Stimulated activated effector memory CD8-positive, alpha-beta T cell treated with anti-CD3 and anti-CD28 coated beads, Interleukin-12 subunit alpha, Interleukin-12 subunit beta, amount 100 ng/mL, for 72 hours (primary cell): ENCODE measurements around the gene MEX3A.
"Not testable (repeated sequence)": the region's sequence is repeated elsewhere in the genome, so short reads cannot be mapped to it uniquely, and the experiment has no call there.

Experiments used
- ATAC-seq: fragments of 150-1000 bp; cut with Tn5 transposase; 2 replicates; pipeline ENCODE4 v1.10.0; 2021
- DNase-seq, 2 donors: peaks; one replicate each; pipeline ENCODE4 v3.0.0; 2021 to 2022; ENCODE audit warnings: low spot score in 2 of 2
- H3K27ac Mint-ChIP-seq: one replicate; pipeline ENCODE4 v1.8.0; 2022; ENCODE audit warnings: mild to moderate bottlenecking, mixed read lengths
- H3K36me3 Mint-ChIP-seq: one replicate; pipeline ENCODE4 v1.8.0; 2022; ENCODE audit warnings: mild to moderate bottlenecking, mixed read lengths
- H3K4me1 Mint-ChIP-seq: one replicate; pipeline ENCODE4 v1.8.0; 2022; ENCODE audit warnings: mixed read lengths
- H3K4me3 Mint-ChIP-seq: one replicate; pipeline ENCODE4 v1.8.0; 2022; ENCODE audit warnings: mild to moderate bottlenecking, mixed read lengths
- H3K9me3 Mint-ChIP-seq: one replicate; pipeline ENCODE4 v1.8.0; 2022; ENCODE audit warnings: mixed read lengths

Gene MEX3A, protein sequence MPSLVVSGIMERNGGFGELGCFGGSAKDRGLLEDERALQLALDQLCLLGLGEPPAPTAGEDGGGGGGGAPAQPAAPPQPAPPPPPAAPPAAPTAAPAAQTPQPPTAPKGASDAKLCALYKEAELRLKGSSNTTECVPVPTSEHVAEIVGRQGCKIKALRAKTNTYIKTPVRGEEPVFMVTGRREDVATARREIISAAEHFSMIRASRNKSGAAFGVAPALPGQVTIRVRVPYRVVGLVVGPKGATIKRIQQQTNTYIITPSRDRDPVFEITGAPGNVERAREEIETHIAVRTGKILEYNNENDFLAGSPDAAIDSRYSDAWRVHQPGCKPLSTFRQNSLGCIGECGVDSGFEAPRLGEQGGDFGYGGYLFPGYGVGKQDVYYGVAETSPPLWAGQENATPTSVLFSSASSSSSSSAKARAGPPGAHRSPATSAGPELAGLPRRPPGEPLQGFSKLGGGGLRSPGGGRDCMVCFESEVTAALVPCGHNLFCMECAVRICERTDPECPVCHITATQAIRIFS

DNA sequence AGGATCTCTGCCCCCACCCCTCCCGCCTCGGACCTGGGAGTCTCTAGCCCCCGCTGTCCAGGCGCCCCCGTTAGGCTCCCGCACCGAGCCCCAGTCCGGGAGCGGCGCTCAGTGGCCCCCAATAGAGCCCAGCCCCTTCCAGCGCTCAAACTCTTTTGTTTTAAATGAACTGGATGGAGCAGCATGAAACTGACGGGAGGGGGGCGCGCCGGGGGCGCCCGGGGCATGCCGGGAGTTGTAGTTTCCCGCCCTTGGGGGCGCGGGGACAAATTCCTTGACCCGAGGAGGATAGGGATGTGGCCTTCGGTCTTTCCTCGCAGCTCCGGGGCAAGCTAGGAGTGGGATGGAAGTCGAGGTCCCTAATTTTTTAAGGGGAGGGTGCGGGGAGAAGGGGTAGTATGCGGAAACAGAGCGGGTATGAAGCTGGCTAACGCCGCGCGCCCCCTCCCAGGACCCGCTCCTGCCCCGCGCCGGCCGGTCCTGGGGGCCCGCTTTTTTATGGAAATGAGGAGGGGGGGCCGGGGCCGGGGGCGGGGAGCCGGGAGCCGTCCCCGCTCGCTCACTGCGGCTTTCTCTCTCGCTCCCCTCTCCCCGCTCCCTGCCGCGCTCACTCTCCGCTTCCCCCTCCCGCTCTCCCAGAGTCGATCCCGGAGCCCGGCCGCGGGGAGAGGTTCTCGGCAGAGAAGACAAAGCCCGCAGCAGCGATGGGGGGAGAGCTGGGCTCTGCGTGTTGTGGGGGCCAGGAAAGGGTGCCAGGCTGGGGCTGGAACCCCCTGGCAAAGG lies at the start of gene MEX3A:
MEX3A (minus strand) TSS at position 157 of the 783 bp plus-strand sequence. CDS start 467 bp downstream, outside the sequence.
- ATAC-seq = peak; percentile 86
- Mint-ChIP-seq H3K36me3 (no peaks in the 10 kb centered on the region), H3K4me3 (peak within 1 kb of the TSS; percentile 74), H3K9me3 (no peaks in the 10 kb centered on the region), H3K27ac (peak within 1 kb of the TSS; percentile 83), H3K4me1 (peaks cover 23% of the 10 kb centered on the region)
- peak; percentile 49 to 80 for DNase-seq

DNA sequence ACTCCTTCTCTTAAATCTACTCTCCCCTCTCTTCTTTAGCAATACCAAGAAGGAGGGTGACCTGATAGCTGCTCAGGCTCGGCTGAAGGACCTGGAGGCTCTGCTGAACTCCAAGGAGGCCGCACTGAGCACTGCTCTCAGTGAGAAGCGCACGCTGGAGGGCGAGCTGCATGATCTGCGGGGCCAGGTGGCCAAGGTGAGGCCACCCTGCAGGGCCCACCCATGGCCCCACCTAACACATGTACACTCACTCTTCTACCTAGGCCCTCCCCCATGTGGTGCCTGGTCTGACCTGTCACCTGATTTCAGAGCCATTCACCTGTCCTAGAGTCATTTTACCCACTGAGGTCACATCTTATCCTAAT lies 48.3 kb upstream of the MEX3A start:
- Mint-ChIP-seq H3K27ac (peak overlapping the region; percentile 83), H3K36me3 (peaks cover 97% of the 10 kb centered on the region), H3K4me3 (peak overlapping the region; percentile 70), H3K4me1 (peaks cover 48% of the 10 kb centered on the region), H3K9me3 (no peaks in the 10 kb centered on the region)
- no peak for ATAC-seq
- no peak for DNase-seq

DNA sequence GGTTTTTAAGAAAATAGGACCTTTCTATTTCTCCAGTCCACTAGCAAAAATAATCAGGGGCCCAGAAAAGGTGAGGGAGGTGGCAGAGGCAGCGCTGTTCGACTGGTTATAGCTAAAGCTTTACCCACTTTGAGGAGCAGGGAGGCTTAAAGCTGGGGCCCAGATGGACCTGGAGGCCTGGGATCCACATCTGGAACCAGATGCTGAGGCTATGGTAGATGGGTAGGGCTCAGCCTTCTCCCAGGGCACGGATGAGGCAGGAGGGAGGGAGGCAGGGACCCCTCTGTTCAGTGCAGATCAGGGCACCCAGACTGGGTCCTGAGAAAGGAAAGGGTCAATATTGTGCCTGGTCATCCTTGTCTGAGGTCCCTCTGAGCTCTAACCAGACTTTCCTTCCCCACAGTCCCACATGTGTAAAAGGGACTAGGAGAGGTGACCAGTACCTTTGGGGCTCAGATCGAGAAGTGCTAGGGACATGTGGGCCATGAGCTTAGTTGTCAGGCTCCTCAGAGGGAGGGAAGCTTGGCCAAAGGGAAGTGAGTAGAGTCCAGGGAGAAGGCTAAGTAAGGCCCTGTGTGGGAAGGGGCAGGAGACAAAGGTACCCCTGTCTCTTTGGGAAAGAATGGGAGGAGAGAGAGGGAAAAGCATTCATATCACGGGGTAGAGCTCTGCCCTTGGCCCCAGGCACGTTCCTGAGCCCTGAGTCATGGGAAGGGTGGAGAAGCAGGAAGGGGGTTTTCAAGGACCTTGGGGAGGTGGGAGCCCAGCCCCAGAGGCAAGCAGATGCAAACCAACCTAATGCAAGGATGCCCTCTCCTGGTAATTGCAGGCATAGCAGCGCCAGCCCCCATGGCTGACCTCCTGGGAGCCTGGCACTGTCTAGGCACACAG lies 47.7 kb upstream of the MEX3A start:
- peak; percentile 78 to 92 for DNase-seq
- peak; percentile 8 for ATAC-seq
- H3K4me1 Mint-ChIP-seq = peaks cover 54% of the 10 kb centered on the region
- H3K9me3 Mint-ChIP-seq = no peaks in the 10 kb centered on the region
- peaks cover 97% of the 10 kb centered on the region for H3K36me3 Mint-ChIP-seq
- peak overlapping the region; percentile 70 for H3K4me3 Mint-ChIP-seq
- peak overlapping the region; percentile 83 for H3K27ac Mint-ChIP-seq

DNA sequence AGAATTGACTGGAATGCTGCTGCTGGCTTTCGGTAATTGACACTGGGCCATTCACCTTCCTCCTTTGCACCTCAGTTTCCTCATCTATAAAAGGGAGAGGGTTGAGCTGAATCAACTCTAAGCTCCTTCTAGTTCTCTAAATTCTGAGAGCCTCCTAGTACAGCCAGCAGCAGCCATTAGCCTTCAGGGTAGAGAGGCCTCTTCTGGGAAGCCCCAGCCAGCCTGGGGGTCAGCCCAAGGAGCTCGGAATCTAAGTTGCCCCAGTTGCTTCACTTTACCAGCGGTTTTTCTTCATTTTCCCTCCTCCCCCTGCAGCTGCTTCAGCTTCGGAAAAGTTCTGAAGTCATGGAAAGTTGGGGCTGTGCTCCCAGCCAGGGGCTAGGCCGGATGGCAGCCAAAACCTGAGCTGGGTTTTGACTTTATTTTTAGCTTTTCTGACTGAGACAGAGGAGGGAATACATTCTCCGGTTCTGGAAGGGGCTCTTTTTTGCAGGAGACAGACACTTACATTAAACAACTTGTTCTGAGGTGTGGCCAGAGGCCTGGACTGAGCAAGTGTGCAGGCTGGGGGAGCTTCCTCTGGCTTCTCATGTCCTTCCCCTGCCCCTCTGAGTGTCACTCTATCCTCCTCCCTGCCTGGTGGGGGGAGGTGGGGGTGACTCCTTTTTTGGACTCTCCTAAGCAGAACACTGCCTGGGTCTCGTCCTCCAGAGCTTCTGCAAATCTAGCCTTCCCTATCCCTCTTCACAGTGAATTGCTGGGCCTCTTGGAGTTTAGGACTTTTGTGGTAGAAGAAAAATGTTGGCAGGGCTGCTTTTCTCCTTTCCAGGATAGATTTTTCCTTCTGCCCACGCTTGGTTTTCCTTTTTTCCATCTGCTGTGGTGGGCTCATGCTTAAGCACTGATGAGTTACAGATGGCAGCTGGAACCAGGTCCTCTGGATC lies 46.7 kb upstream of the MEX3A start:
- ATAC-seq (no peak), DNase-seq (no peak)
- H3K27ac Mint-ChIP-seq = peak overlapping the region; percentile 95
- H3K36me3 Mint-ChIP-seq = peaks cover 89% of the 10 kb centered on the region
- no peaks in the 10 kb centered on the region for H3K9me3 Mint-ChIP-seq
- peak overlapping the region; percentile 70 for H3K4me3 Mint-ChIP-seq
- H3K4me1 Mint-ChIP-seq = peaks cover 64% of the 10 kb centered on the region

DNA sequence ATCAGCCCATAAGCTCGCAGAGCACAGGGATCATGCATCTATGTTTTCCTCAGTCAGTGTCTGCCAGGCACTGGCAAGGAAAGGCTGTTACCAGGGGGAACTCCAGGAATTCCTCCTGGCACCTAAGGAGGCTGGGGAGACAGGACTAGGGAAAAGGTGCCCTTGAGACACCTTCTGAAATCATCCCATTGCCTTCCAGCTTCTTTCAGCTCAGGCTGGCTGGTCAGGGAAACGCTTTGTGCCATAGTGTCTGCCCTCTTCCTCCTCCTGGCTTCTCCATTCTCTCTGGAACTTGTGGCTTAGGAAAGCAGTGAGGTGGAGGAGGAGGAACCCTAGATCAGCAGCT lies 46.0 kb upstream of the MEX3A start:
- Mint-ChIP-seq H3K27ac (peak overlapping the region; percentile 95), H3K4me3 (peak overlapping the region; percentile 70), H3K9me3 (no peaks in the 10 kb centered on the region), H3K4me1 (peaks cover 70% of the 10 kb centered on the region), H3K36me3 (peaks cover 89% of the 10 kb centered on the region)
- DNase-seq (no peak), ATAC-seq (no peak)

DNA sequence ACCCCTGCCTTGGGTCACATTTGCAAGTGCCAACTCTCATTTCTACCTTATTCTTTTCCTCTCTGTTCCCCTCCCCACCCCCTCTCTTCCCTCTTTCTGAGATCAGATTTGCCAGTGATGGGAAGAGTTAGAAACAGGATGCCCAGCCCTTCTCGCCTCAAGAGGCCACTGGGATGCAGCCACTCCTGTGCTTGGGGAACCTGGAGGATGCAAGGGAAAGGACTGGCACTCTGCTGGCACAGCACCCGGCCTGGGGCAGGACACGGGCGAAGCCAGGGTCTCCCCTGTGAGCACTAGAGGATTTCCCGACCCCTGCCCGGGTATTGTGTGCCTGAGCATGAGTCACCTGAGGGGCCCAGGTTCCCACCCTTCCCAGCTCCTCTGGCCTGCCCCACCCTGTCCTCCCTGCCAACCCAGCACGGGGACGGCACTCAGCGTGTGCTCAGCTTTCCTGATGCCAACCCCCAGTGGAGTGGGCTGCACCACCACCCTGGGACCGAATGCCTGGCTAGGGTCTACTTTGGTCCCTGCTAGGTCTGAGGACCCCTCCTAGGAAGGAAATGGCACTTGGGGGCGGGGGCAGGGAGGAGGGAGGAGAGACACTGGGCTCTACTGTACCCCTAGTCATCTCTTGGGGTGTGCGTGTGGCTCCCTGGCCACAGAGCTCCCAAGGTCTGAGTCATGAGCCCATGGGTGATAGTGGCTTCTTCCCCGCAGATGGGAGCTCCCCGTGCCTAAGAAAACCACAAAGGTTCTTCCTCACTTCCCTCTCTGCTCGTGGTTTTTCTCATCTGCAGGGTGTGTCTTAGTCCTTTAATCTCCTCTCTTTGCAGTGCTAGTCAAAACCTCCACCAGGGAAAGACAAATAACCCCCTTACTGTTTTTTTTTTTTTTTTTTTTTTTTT lies 44.6 kb upstream of the MEX3A start:
- Mint-ChIP-seq H3K36me3 (peaks cover 86% of the 10 kb centered on the region), H3K9me3 (no peaks in the 10 kb centered on the region), H3K27ac (peak overlapping the region; percentile 95), H3K4me1 (peaks cover 82% of the 10 kb centered on the region), H3K4me3 (peak overlapping the region; percentile 70)
- ATAC-seq = peak; percentile 90
- peak; percentile 58 to 90 for DNase-seq

DNA sequence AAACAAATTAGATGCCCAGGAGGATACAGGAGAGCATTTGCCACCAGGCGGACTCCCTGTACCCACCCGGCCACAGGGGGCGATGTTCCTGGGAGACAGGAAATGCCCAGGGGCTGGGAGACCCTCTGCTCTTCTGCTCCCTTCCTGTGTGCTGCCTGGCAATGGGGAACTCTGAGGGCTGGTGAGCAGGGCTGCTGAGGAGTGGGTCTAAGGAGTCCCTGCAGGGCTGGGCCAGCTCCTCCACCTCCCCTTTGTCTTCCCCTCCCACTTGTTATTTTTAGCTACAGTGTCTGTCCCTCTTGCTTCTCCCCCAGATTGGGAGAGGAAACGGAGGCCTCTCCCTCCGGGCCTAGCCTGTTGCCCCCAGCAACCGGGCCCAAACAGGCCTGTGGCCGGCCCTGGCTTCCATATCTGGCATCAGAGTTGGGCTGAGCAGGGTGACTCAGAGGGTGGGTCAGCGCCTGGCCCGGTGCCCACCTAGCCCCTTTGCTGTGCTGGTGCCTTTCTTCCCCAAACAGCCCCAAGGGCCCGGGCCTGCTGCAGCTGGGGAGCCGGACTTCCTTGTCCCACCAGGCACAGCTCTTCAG lies 43.9 kb upstream of the MEX3A start:
- H3K27ac Mint-ChIP-seq = peak overlapping the region; percentile 95
- H3K4me1 Mint-ChIP-seq = peaks cover 82% of the 10 kb centered on the region
- H3K4me3 Mint-ChIP-seq = peak overlapping the region; percentile 70
- peak; percentile 66 for ATAC-seq
- peaks cover 86% of the 10 kb centered on the region for H3K36me3 Mint-ChIP-seq
- peak; percentile 49 to 84 for DNase-seq
- H3K9me3 Mint-ChIP-seq = no peaks in the 10 kb centered on the region

DNA sequence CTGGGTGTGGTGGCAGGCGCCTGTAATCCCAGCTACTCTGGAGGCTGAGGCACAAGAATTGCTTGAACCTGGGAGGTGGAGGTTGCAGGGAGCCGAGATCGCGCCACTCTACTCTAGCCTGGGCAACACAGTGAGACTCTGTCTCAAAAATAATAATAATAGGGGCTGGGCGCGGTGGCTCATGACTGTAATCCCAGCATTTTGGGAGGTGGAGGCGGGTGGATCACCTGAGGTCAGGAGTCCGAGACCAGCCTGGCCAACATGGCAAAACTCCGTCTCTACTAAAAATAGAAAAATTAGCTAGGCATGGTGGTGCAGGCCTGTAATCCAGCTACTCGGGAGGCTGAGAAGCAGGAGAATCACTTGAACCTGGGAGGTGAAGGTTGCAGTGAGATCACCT lies 43.3 kb upstream of the MEX3A start:
- peak overlapping the region; percentile 70 for H3K4me3 Mint-ChIP-seq

DNA sequence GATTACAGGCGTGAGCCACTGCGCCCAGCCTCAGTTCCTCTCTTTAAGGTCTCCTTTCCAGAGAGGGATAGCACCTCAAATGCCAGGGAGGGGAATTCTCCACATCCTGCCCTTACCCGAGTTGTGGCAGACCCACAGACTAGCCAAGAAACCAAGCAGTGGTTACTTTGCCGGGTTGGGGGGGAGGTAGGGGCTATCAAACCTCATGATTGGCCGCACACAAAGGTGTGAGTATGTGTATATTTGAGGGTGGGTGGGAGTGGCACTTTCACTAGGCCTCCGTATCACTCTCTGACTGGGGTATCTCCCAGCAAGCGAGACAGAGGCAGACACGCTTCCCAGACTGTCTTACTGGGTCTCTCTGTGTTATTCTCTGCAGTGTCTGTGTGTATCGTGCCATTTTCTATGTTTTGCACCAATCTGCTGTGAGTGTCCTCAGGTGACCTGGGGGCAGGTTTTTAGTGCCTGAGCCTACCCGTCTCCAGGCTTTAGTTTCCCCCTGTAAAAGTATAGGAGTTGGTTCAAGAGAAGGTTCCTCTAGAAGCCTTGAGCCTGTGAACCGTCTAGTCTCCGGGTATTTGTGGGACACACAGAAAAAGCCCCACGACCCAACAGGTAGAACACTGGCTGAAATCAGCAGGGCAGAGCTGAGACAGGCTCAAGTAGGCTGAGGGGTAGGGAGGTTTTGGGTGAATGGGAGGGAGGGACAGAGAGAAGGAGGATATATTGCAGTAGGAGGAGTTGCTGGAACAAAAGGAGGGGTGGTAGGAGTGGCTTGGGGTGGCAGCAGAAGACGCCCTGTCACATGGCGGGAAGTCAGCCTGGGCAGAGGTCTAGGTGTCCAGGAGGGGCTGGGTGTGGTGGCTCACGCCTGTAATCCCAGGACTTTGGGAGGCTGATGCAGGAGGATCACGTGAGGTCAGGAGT lies 42.6 kb upstream of the MEX3A start:
- Mint-ChIP-seq H3K9me3 (no peaks in the 10 kb centered on the region), H3K4me3 (peak overlapping the region; percentile 70), H3K27ac (peak overlapping the region; percentile 95), H3K36me3 (peaks cover 86% of the 10 kb centered on the region), H3K4me1 (peaks cover 82% of the 10 kb centered on the region)
- ATAC-seq (peak; percentile 5), DNase-seq (no peak)

More for the DNA sequence above, 43.3 kb upstream of the MEX3A start:
- H3K9me3 Mint-ChIP-seq, ATAC-seq, DNase-seq: not testable (repeated sequence)
- H3K36me3 Mint-ChIP-seq = peaks cover 86% of the 10 kb centered on the region
- H3K27ac Mint-ChIP-seq = peak overlapping the region; percentile 95
- H3K4me1 Mint-ChIP-seq = peaks cover 82% of the 10 kb centered on the region

DNA sequence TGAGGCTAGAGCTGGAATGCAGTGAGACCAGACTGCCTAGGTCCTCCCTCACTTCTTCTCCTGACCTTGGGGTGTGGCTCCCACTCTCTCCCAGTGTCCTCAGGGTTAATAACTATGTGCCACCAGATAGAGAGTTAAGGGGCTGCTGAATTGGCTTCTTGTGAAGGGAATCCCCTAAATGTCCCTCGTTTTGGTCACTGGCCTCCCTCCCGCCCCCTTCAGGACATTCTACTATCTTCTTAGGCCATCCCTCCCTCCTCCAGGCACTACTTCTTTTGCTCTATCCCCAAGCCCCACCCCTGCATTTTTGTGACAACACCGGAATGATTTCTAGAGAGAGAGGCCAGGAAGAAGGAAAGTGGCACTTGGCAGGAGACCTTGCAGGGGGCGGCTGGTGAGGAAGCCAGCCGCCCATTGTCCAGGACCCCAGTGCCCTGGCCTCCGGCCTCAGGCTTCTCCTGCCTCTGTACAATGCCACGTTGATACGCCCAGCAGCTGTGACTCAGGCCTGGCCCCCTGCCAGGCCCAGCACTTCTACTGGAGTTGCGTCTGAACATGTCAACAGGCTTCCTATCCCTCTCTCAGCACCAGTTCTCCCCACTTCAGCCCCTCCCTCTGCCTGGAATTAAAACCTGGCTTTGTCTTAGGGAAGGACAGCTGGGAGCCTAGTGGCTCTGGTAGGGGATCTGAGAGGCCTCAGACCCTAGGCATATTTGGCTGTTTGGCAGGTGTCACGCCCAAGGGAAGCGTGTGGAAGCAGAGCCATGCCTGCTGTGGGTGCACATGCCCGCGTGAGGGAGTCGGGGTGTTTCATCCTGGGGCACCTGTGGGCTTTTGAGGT lies 41.3 kb upstream of the MEX3A start:
- H3K4me3 Mint-ChIP-seq = peak overlapping the region; percentile 70

DNA sequence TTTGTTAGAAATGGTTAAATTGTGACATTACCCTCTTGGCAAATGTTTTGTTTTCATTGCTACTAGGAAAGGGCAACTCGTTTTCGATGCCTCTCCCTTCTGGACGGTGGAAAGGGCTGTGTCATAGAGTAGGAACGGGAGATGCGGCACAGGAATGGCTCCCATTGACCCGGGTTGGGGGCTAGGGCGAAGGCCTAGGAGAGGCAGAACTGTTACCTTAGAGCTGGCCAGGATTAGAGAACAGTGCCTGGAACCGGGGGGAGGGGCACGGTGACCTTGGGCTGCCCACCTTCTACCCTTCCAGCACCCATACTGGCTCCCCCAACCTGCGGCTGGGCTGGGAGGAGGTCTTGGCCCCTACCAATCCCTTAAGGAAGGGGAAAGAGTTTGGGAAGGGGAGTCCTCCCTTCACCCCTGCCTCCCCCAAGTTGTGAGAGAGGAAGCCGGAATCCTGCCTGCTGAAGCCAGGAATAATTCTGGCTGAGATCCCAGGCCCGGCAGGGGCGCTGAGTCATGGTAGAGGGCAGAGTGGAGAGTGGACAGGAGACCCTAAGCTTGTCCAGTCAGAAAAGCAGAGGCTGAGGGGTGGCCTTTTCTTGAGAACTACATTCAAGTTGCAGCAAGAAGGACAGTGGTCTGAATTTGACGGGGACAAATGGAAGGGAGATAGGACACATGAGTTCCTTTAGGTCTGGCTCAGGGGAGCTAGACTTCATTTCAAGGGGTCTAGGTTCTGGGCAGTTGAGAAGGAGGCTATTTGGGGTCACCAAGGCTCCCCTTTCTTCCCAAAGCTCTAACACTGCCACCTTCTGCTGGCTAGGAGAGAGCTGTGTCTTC lies 40.5 kb upstream of the MEX3A start:
- Mint-ChIP-seq H3K4me3 (peak overlapping the region; percentile 70), H3K4me1 (peaks cover 78% of the 10 kb centered on the region), H3K36me3 (peaks cover 86% of the 10 kb centered on the region), H3K27ac (peak overlapping the region; percentile 95), H3K9me3 (no peaks in the 10 kb centered on the region)
- DNase-seq = no peak
- no peak for ATAC-seq

More for the DNA sequence above, 41.3 kb upstream of the MEX3A start:
- peaks cover 86% of the 10 kb centered on the region for H3K36me3 Mint-ChIP-seq
- peak; percentile 47 to 69 for DNase-seq
- H3K9me3 Mint-ChIP-seq = no peaks in the 10 kb centered on the region
- H3K27ac Mint-ChIP-seq = peak overlapping the region; percentile 95
- peaks cover 78% of the 10 kb centered on the region for H3K4me1 Mint-ChIP-seq
- peak; percentile 47 for ATAC-seq
